Mucosa of stomach (tissue), 1 donor: ENCODE measurements around the gene GRID1.

ENCODE experiments used
- H3K27me3 ChIP-seq: one replicate; pipeline ENCODE4 v1.7.0; 2013; ENCODE audit warnings: mild to moderate bottlenecking, low read length; ENCODE audit not compliant: control insufficient read depth, insufficient read depth
- H3K36me3 ChIP-seq: one replicate; pipeline ENCODE4 v1.7.0; 2013; ENCODE audit warnings: low read length; ENCODE audit not compliant: control insufficient read depth, insufficient read depth
- H3K4me1 ChIP-seq: one replicate; pipeline ENCODE4 v1.7.0; 2013; ENCODE audit warnings: mild to moderate bottlenecking, low read length; ENCODE audit not compliant: control insufficient read depth, insufficient read depth
- H3K4me3 ChIP-seq: one replicate; pipeline ENCODE4 v1.7.0; 2013; ENCODE audit warnings: low read length
- H3K9ac ChIP-seq: one replicate; pipeline ENCODE4 v1.7.0; 2013; ENCODE audit warnings: mild to moderate bottlenecking, low read length, moderate library complexity
- H3K9me3 ChIP-seq: one replicate; pipeline ENCODE4 v1.7.0; 2013; ENCODE audit warnings: mild to moderate bottlenecking, low read length, moderate library complexity; ENCODE audit not compliant: control insufficient read depth
- donor health status: Pancreatic carcinoma.

GRID1 gene

DNA sequence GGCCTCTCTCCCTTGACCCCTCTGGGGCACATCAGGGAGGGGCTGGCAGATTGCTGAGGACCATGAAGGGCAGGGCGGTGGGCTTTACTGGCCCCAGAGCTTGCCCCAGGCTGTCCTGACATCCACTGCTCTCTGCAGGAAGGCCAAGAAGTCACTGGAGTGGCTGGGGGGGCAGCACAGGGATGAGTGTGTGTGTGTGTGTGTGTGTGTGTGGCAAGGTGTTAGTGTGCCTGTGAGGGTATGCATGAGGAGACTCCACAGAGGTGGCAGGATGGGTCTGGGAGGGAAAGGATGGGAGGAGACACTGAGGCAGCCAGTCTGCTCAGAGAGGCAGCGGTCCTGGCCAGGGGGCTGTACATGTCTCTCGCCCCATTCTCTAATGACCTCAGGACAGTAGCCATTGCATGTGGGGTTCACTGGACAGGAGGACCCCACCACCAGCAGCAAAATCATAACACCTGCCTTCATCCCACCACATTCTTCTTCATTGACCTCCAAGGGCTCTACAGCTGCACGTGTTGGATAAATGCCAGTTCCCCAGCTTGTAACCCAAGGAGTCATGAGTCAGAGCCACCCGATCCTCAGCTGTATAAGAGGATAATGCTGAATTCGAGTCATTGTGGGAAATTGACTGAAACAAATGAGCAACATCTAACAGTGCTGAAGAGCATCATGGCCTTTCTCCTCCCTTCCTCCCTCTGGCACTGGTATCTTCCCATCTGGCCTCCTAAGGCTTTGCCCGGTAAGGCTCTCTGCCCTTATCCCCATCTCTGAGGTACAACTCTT, 720.5 kb downstream of the GRID1 start:
- no peaks in the 10 kb centered on the region for H3K9me3 ChIP-seq
- H3K4me3 ChIP-seq: no peak overlapping the region
- no peaks in the 10 kb centered on the region for H3K36me3 ChIP-seq
- no peaks in the 10 kb centered on the region for H3K4me1 ChIP-seq
- H3K9ac ChIP-seq: no peak overlapping the region
- no peaks in the 10 kb centered on the region for H3K27me3 ChIP-seq

- Histone ChIP-seq H3K36me3 (no peaks in the 10 kb centered on the region), H3K9me3 (no peaks in the 10 kb centered on the region), H3K27me3 (no peaks in the 10 kb centered on the region), H3K9ac (no peak overlapping the region), H3K4me1 (no peaks in the 10 kb centered on the region), H3K4me3 (no peak overlapping the region)
Measured at GRCh38 chr10:85645053-85645452, 721.5 kb downstream of the GRID1 start.

DNA sequence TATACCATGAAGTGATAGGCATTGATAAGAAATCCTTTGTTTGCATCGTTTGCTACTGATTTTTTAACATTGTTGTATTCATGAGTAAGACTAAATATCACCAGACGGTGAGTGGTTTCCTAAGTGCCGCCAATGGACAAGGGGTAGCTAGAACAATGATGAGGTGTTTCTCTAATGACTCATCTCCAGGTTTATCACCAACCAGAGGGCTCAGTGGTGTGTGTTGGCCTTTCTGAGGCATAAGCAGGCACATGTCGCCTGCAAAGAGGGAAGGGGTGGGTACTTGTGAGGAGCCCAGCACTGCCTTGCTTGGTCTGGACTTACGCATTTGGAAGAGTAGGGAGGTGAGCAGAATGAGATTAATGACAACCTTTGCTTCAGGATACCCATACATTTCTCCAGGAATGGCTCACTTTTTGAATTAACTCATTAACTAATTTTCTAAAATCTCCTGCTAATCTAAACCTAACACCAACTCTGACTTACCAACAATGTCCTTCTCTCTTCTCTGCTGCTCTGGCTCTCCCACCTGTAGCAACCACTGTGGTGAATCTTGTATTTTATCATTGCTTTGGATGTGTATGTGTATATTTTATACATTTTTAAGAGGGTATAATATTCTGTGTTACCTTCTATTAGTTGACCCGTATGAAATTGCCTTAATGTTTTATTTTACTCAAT, 722.6 kb downstream of the GRID1 start:
- Histone ChIP-seq H3K4me1 (no peaks in the 10 kb centered on the region), H3K27me3 (no peaks in the 10 kb centered on the region), H3K9ac (no peak overlapping the region), H3K4me3 (no peak overlapping the region), H3K9me3 (no peaks in the 10 kb centered on the region), H3K36me3 (no peaks in the 10 kb centered on the region)

GRCh38 chr10:85643171-85643844, 723.3 kb downstream of the GRID1 start:
- H3K36me3 ChIP-seq: no peaks in the 10 kb centered on the region
- H3K9me3 ChIP-seq: no peaks in the 10 kb centered on the region
- H3K4me1 ChIP-seq: no peaks in the 10 kb centered on the region
- H3K4me3 ChIP-seq: no peak overlapping the region
- no peaks in the 10 kb centered on the region for H3K27me3 ChIP-seq
- no peak overlapping the region for H3K9ac ChIP-seq

GRCh38 chr10:85642421-85643170, 724.0 kb downstream of the GRID1 start:
- Histone ChIP-seq H3K36me3 (no peaks in the 10 kb centered on the region), H3K9ac (no peak overlapping the region), H3K4me1 (no peaks in the 10 kb centered on the region), H3K4me3 (no peak overlapping the region), H3K27me3 (no peaks in the 10 kb centered on the region), H3K9me3 (no peaks in the 10 kb centered on the region)

DNA sequence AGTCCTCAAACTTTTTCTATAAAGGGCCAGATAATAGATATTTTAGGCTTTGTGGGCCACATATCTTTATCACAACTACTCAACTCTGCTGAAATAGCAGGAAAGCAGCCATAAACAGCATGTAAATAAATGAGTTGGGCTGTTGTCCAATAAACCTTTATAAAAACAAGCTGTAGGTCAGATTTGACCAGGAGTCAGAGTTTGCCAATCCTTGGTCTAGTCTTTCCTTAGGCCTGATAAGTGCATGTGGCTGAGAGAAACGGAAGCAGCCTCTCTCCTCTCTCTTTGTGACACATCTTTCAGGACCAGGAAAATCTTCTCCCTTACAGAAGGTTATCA, 724.5 kb downstream of the GRID1 start:
- no peaks in the 10 kb centered on the region for H3K4me1 ChIP-seq
- H3K36me3 ChIP-seq: no peaks in the 10 kb centered on the region
- no peaks in the 10 kb centered on the region for H3K27me3 ChIP-seq
- no peak overlapping the region for H3K9ac ChIP-seq
- no peak overlapping the region for H3K4me3 ChIP-seq
- no peaks in the 10 kb centered on the region for H3K9me3 ChIP-seq

DNA sequence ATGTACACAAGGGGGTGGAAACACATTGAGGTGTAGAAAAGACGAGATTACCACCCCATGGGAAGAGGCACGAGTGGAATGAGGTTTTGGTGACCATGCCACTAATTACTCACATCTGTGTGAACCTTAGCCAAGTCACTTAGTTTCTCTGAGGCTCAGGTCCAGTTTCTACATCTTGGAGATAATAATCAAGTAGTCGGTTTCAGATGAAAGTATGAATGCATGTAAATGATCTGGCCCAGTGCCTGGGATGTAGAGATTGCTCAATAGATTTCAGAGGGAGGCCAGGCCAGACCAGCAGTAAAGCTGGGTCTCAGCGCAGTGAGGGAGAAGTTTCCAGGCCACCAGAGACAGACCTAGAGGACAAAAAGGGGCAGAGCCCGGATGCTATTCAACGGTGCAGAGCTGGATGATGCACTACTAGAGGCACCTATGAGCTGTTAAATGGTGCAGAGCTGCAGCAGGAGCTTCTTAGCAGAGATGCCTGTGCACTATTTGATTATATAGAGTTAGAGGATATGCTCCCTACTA, 725.1 kb downstream of the GRID1 start:
- no peak overlapping the region for H3K4me3 ChIP-seq

DNA sequence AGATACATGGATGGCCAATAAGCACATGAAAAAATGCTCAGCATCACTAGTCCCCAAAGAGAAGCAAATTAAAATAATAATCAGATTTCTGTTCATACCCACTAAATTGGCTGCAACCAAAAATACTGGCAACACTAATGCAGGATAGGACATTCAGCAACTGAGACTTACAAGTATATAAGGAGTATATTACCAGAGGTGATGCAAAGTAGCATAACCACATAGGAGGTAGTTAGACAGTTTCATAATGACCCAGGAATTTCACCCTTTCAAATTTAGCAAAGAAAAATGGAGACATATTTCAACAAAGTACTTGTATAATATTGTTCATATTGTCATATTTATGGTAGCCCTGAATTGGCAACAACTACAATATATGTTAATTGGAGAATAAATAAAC, 727.8 kb downstream of the GRID1 start:
- Histone ChIP-seq H3K9me3 (no peaks in the 10 kb centered on the region), H3K27me3 (no peaks in the 10 kb centered on the region), H3K36me3 (no peaks in the 10 kb centered on the region), H3K4me3 (no peak overlapping the region), H3K9ac (no peak overlapping the region), H3K4me1 (no peaks in the 10 kb centered on the region)

More for the DNA sequence above, 725.1 kb downstream of the GRID1 start:
- Histone ChIP-seq H3K4me1 (no peaks in the 10 kb centered on the region), H3K27me3 (no peaks in the 10 kb centered on the region), H3K36me3 (no peaks in the 10 kb centered on the region), H3K9me3 (no peaks in the 10 kb centered on the region), H3K9ac (no peak overlapping the region)

DNA sequence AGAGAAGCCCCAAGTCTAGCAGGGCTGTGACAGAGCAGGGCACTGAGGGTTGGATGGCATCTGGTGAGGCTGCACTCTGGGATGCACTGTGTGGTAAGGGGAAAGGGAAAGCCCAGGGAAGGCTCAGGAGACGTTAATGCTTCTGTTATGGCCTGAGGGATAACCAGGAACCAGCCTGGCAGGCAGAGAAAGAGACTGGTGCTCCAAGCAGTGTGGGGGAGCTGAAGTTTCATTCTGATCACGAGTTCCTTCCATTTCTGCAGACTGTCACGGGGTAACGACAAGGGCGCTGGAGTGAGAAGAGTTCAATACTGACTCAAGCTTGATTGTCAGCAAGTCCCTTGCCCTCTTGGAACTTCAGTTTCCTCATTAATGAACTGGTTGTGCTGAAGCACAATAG, 730.9 kb downstream of the GRID1 start:
- no peaks in the 10 kb centered on the region for H3K27me3 ChIP-seq
- H3K36me3 ChIP-seq: no peaks in the 10 kb centered on the region
- H3K4me1 ChIP-seq: no peaks in the 10 kb centered on the region
- H3K9ac ChIP-seq: no peak overlapping the region
- H3K4me3 ChIP-seq: no peak overlapping the region
- no peaks in the 10 kb centered on the region for H3K9me3 ChIP-seq

- H3K4me1 ChIP-seq: no peaks in the 10 kb centered on the region
Measured at GRCh38 chr10:85624511-85624910, 742.1 kb downstream of the GRID1 start.

GRCh38 chr10:85623758-85624157, 742.8 kb downstream of the GRID1 start:
- Histone ChIP-seq H3K36me3 (no peaks in the 10 kb centered on the region), H3K4me3 (no peak overlapping the region), H3K27me3 (no peaks in the 10 kb centered on the region), H3K9ac (no peak overlapping the region), H3K4me1 (no peaks in the 10 kb centered on the region), H3K9me3 (no peaks in the 10 kb centered on the region)

More at GRCh38 chr10:85624511-85624910, 742.1 kb downstream of the GRID1 start:
- Histone ChIP-seq H3K36me3 (no peaks in the 10 kb centered on the region), H3K9ac (no peak overlapping the region), H3K4me3 (no peak overlapping the region), H3K9me3 (no peaks in the 10 kb centered on the region), H3K27me3 (no peaks in the 10 kb centered on the region)
